Upper lobe of right lung (tissue), 1 donor: ENCODE measurements around the gene MTMR1. TPM values are rescaled to one million over a fixed set of nuclear protein-coding genes. Genes with fewer than 3 reads are reported as not detected.

Experiments used
- ATAC-seq: fragments of 200-7000 bp; cut with Tn5 transposase; one replicate; pipeline ENCODE4 v1.9.1; 2020; ENCODE audit warnings: mild to moderate bottlenecking, moderate library complexity
- DNase-seq: peaks from one replicate; pipeline ENCODE4 v3.0.0-alpha.2; 2020
- H3K27ac ChIP-seq: fragments of 200-600 bp; one replicate; pipeline ENCODE4 v1.8.0; 2022
- H3K27me3 ChIP-seq: fragments of 200-600 bp; one replicate; pipeline ENCODE4 v1.8.0; 2022; ENCODE audit warnings: mild to moderate bottlenecking
- H3K36me3 ChIP-seq: fragments of 200-600 bp; one replicate; pipeline ENCODE4 v1.8.0; 2022
- H3K4me1 ChIP-seq: fragments of 200-600 bp; one replicate; pipeline ENCODE4 v1.8.0; 2022
- H3K4me3 ChIP-seq: fragments of 200-600 bp; one replicate; pipeline ENCODE4 v1.8.0; 2022; ENCODE audit warnings: mild to moderate bottlenecking
- H3K9me3 ChIP-seq: fragments of 200-600 bp; one replicate; pipeline ENCODE4 v1.8.0; 2022
- intact Hi-C: fragments of 100-400 bp; cut with DNase I; formaldehyde crosslinking; loops from one replicate; pipeline ENCODE4 v1.11.0; 2022
- total RNA-seq: library from RNA; stranded (reverse); fragmentation: NEBNext Ultra II Directional; extraction: Animal tissue kit (Norgen Biotek cat#: 25700); gene quantifications from one replicate; pipeline ENCODE4 v1.2.1, GENCODE V29; 2021
- TF ChIP-seq, protein P1 (sequence below): fragments of 200-600 bp; IDR thresholded peaks from one replicate; pipeline ENCODE4 v1.8.0; 2022; ENCODE audit warnings: antibody characterized with exemption
- donor health status: DM: no; HTN: yes; CAD: no; lungs with severe emphysema.

Gene MTMR1
- total RNA-seq, 1 donor from 2014 or later, result 27.3 TPM

DNA sequence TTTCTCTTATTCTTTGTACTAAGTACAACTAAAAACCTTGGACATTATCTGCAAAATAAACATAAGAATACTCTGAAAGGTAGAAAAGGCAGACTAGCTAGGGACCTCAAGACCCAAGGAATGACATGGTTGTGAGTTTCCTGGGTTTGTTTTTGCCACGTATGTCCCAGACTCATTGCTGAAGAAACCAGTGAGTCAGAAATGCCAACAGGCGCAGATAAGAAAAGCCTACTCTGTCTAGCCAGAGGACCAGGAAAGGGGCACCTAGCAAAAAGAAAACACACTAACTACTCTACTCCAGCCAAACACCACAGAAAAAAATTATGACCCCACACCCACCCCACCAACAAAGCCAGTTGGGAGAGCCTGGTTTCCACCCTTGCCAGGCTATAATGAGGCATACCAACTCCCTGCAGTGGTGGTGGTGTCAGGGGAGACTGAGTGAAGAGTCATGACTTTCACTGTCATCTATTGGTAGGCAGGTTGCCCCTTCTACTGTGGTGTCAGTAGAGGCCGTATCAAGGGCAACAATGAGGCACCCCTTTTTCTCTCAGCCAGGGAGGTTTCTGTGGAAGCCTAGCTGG, 10.9 kb downstream of the MTMR1 start:
- no peaks in the 10 kb centered on the region for H3K27me3 ChIP-seq
- no peaks in the 10 kb centered on the region for H3K4me1 ChIP-seq
- DNase-seq (no peak), ATAC-seq (no peak)
- intact Hi-C loops, result no loop called here
- no peaks in the 10 kb centered on the region for H3K36me3 ChIP-seq
- H3K9me3 ChIP-seq, result no peaks in the 10 kb centered on the region
- no peak overlapping the region for H3K4me3 ChIP-seq
- TF ChIP-seq, protein P1, sequence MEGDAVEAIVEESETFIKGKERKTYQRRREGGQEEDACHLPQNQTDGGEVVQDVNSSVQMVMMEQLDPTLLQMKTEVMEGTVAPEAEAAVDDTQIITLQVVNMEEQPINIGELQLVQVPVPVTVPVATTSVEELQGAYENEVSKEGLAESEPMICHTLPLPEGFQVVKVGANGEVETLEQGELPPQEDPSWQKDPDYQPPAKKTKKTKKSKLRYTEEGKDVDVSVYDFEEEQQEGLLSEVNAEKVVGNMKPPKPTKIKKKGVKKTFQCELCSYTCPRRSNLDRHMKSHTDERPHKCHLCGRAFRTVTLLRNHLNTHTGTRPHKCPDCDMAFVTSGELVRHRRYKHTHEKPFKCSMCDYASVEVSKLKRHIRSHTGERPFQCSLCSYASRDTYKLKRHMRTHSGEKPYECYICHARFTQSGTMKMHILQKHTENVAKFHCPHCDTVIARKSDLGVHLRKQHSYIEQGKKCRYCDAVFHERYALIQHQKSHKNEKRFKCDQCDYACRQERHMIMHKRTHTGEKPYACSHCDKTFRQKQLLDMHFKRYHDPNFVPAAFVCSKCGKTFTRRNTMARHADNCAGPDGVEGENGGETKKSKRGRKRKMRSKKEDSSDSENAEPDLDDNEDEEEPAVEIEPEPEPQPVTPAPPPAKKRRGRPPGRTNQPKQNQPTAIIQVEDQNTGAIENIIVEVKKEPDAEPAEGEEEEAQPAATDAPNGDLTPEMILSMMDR, result no peak
- no peak overlapping the region for H3K27ac ChIP-seq

DNA sequence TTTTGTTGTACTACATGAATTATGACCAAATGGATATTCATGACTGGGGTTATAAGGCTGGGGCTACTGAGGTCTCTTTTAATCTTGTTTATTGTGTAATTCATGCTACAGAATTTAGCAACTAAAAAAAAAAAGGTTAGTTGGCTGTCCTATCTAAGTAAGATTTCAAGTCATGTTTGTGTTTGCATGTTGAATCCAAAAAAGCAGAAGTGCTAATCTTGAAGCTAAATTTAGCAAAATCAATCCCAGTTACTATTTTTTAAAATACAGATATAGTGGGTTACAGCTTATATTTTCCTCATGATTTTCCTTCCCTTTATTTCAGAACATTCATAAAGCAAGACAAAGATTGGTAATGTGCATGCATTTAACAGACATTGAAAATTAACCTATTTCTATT, 19.4 kb downstream of the MTMR1 start:
- Histone ChIP-seq H3K27ac (no peak overlapping the region), H3K27me3 (no peaks in the 10 kb centered on the region), H3K4me3 (no peak overlapping the region), H3K4me1 (no peaks in the 10 kb centered on the region), H3K9me3 (no peaks in the 10 kb centered on the region), H3K36me3 (no peaks in the 10 kb centered on the region)
- DNase-seq (no peak), ATAC-seq (no peak)
- intact Hi-C loops, result no loop called here
- TF ChIP-seq, protein P1, result no peak

DNA sequence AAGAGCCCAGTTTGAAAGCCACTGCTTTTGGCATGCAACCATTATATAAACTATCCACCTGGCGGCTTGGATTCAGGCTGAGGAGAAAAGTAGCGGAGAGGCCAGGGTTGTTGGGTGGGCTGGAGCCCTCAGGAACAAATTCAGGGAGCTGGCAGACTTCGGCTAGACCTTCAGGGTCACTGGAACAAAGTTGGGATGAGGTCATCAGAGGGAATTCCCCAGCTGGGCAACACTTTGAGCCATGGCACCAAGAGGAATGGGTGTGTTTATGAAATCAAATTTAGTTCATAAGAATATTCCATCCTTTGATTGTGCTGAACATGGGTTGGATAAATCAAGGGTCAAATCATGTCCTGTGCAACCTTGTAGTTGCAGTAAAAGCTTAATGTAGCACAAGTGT, 22.0 kb downstream of the MTMR1 start:
- intact Hi-C loops, result no loop called here
- ATAC-seq (no peak), DNase-seq (no peak)
- Histone ChIP-seq H3K27ac (no peak overlapping the region), H3K9me3 (no peaks in the 10 kb centered on the region), H3K27me3 (no peaks in the 10 kb centered on the region), H3K4me3 (no peak overlapping the region), H3K36me3 (no peaks in the 10 kb centered on the region), H3K4me1 (no peaks in the 10 kb centered on the region)
- TF ChIP-seq, protein P1, result no peak

DNA sequence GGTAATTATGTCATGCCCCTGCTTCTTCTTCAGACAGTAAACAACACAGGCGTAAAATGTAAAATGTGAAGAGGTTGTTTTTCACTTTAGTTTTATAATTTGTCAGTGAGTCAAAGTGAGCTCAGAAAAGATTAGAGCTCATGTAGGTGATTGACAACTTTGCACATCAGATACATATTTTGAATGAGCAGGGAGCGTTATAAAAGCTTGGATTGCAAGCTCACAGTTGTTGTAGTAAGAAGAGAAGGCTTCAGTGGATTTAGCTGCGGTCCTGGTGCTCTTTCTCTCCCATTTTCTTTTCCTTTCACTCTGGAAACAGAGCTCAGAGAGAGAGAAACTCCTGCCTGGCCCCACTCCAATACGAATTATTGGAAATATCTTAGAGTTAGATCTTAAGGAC, 26.4 kb downstream of the MTMR1 start:
- no peaks in the 10 kb centered on the region for H3K4me1 ChIP-seq
- TF ChIP-seq, protein P1, result no peak
- intact Hi-C loops, result no loop called here

DNA sequence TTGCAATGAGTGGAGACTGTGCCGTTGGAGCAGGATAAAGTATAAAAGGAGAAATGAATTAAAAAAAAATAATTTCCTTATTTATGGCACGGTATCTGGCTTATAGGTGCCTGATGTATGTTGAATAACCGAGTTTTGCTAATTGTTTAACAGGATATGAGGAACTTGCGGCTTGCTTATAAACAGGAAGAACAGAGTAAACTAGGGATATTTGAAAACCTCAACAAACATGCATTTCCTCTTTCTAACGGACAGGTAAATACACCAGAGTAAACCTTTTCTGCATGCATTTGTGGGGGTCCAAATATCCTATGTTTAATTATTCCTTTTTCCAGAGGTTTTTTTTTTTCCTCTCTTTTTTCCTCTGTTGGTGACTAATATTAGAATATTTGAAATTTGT, 36.8 kb downstream of the MTMR1 start:
- DNase-seq (no peak), ATAC-seq (no peak)
- Histone ChIP-seq H3K36me3 (peaks cover 29% of the 10 kb centered on the region), H3K27me3 (no peaks in the 10 kb centered on the region), H3K4me3 (no peak overlapping the region), H3K9me3 (no peaks in the 10 kb centered on the region), H3K27ac (no peak overlapping the region), H3K4me1 (no peaks in the 10 kb centered on the region)
- intact Hi-C loops, result no loop called here
- TF ChIP-seq, protein P1, result no peak

More for the DNA sequence above, 26.4 kb downstream of the MTMR1 start:
- Histone ChIP-seq H3K36me3 (no peaks in the 10 kb centered on the region), H3K9me3 (no peaks in the 10 kb centered on the region), H3K27me3 (no peaks in the 10 kb centered on the region), H3K27ac (no peak overlapping the region), H3K4me3 (no peak overlapping the region)
- DNase-seq, result no peak
- no peak for ATAC-seq

DNA sequence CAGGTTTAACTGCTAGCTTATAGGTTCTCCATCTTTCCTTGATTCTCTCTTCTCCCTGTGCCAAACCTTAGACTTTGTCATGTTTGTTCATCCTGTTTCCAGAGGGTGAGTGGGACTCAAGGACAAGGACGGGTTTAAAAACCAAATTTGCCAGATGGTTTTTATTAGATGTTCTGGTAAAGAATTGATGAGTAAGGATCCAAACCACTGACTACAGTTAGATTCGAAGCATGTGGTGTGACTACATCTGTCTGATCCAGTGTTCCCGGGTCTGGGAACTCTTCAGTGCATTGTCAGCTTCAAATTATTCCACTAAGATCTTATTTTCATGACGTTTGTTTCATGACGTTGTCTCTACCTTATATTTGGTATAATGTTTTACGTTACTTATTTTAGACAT, 37.5 kb downstream of the MTMR1 start:
- no peak for ATAC-seq
- Histone ChIP-seq H3K36me3 (peaks cover 37% of the 10 kb centered on the region), H3K4me1 (no peaks in the 10 kb centered on the region), H3K27me3 (no peaks in the 10 kb centered on the region), H3K4me3 (no peak overlapping the region), H3K9me3 (no peaks in the 10 kb centered on the region), H3K27ac (no peak overlapping the region)
- DNase-seq, result no peak
- TF ChIP-seq, protein P1, result no peak
- intact Hi-C loops, result no loop called here
